MCF 10A (cell line): ENCODE measurements around the gene KIAA1755. TPM values are rescaled to one million over a fixed set of nuclear protein-coding genes. Genes with fewer than 3 reads are reported as not detected.

Source experiments
- BruUV-seq: library from RNA; stranded (reverse); fragments of 400-500 nt; replicated peaks from 2 replicates; lab custom pipeline; 2021; lab: Mats Ljungman, UMichigan
- CTCF ChIA-PET: fragments of 300-600 bp; sonication (Branson Sonifier 250); formaldehyde crosslinking; extraction: SDS; loops from one replicate; lab custom pipeline; 2021; ENCODE audit warnings: antibody characterized with exemption, inconsistent platforms; lab: Yijun Ruan, JAX
- POLR2A ChIA-PET: fragments of 300-600, 350-650 bp; sonication (Branson Sonifier 250); formaldehyde crosslinking; extraction: SDS; loops from one replicate; lab custom pipeline; 2020; ENCODE audit warnings: antibody characterized with exemption, inconsistent platforms; lab: Yijun Ruan, JAX
- DNase-seq: peaks from one replicate; pipeline ENCODE4 v3.0.0-alpha.2; 2018; ENCODE audit not compliant: unreplicated experiment
- H3K27ac Mint-ChIP-seq: one replicate; pipeline ENCODE4 v1.8.0; 2022; ENCODE audit warnings: mild to moderate bottlenecking, low read depth, mixed read lengths; ENCODE audit not compliant: unreplicated experiment
- H3K27me3 Mint-ChIP-seq: one replicate; pipeline ENCODE4 v1.8.0; 2022; ENCODE audit warnings: mixed read lengths; ENCODE audit not compliant: insufficient read depth, unreplicated experiment
- H3K36me3 Mint-ChIP-seq: one replicate; pipeline ENCODE4 v1.8.0; 2022; ENCODE audit warnings: mild to moderate bottlenecking, moderate library complexity, mixed read lengths; ENCODE audit not compliant: insufficient read depth, unreplicated experiment
- H3K4me1 Mint-ChIP-seq: one replicate; pipeline ENCODE4 v1.8.0; 2022; ENCODE audit warnings: mixed read lengths; ENCODE audit not compliant: insufficient read depth, unreplicated experiment
- H3K4me3 Mint-ChIP-seq: one replicate; pipeline ENCODE4 v1.8.0; 2022; ENCODE audit warnings: mild to moderate bottlenecking, moderate library complexity, mixed read lengths; ENCODE audit not compliant: unreplicated experiment
- H3K9me3 Mint-ChIP-seq: one replicate; pipeline ENCODE4 v1.8.0; 2022; ENCODE audit warnings: mixed read lengths; ENCODE audit not compliant: unreplicated experiment
- intact Hi-C: fragments of 100-400 bp; cut with micrococcal nuclease; formaldehyde crosslinking; loops from 2 replicates; pipeline ENCODE4 v1.14.1; 2022
- total RNA-seq: library from RNA; stranded (reverse); gene quantifications from 2 replicates; pipeline ENCODE4 v1.2.3, GENCODE V29; 2022
- TF ChIP-seq, protein P1 (sequence below): fragments of 200-600 bp; IDR thresholded peaks from one replicate; pipeline ENCODE4 v1.8.0; 2022; ENCODE audit warnings: antibody characterized with exemption, mild to moderate bottlenecking; ENCODE audit not compliant: unreplicated experiment

KIAA1755 gene
- total RNA-seq, 1 experiment from 2014 or later: not detected

- no peak within 1 kb of the TSS for H3K27ac Mint-ChIP-seq
- no peak for DNase-seq
- no peak within 1 kb of the TSS for H3K4me3 Mint-ChIP-seq
- H3K9me3 Mint-ChIP-seq: no peaks in the 10 kb centered on the region
- H3K36me3 Mint-ChIP-seq: no peaks in the 10 kb centered on the region
- BruUV-seq: no TSS peak
- intact Hi-C loops: loop anchor here (2.0 kb wide), 1 partner anchor 231 kb away; no protein-coding TSS in a partner anchor
- TF ChIP-seq, protein P1, sequence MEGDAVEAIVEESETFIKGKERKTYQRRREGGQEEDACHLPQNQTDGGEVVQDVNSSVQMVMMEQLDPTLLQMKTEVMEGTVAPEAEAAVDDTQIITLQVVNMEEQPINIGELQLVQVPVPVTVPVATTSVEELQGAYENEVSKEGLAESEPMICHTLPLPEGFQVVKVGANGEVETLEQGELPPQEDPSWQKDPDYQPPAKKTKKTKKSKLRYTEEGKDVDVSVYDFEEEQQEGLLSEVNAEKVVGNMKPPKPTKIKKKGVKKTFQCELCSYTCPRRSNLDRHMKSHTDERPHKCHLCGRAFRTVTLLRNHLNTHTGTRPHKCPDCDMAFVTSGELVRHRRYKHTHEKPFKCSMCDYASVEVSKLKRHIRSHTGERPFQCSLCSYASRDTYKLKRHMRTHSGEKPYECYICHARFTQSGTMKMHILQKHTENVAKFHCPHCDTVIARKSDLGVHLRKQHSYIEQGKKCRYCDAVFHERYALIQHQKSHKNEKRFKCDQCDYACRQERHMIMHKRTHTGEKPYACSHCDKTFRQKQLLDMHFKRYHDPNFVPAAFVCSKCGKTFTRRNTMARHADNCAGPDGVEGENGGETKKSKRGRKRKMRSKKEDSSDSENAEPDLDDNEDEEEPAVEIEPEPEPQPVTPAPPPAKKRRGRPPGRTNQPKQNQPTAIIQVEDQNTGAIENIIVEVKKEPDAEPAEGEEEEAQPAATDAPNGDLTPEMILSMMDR: no peak
- ChIA-PET POLR2A (interaction anchor here (1.1 kb wide), 1 partner anchor 215 kb away, joined by 3 read pairs; no protein-coding TSS in a partner anchor), CTCF (interaction anchor here (1.0 to 1.1 kb wide), 2 partner anchors 18 to 523 kb away, joined by 3 read pairs; no protein-coding TSS in a partner anchor)
- no peaks in the 10 kb centered on the region for H3K4me1 Mint-ChIP-seq
- H3K27me3 Mint-ChIP-seq: peaks cover 37% of the 10 kb centered on the region
Measured at GRCh38 chr20:38303908-38304379, 43.4 kb upstream of the KIAA1755 start, which contains the start of gene BPI. Gene BPI (plus strand): TSS chr20:38304156. CDS start chr20:38304224, 68 bp downstream.

GRCh38 chr20:38302786-38303185 lies 42.3 kb upstream of the KIAA1755 start:
- H3K4me1 Mint-ChIP-seq: no peaks in the 10 kb centered on the region
- TF ChIP-seq, protein P1: no peak
- H3K27ac Mint-ChIP-seq: no peak overlapping the region
- intact Hi-C loops: no loop called here
- no TSS peak for BruUV-seq
- CTCF ChIA-PET: interaction anchor here (2.0 kb wide), 1 partner anchor 81 kb away, joined by 7 read pairs; no protein-coding TSS in a partner anchor
- H3K27me3 Mint-ChIP-seq: peaks cover 37% of the 10 kb centered on the region
- no peaks in the 10 kb centered on the region for H3K9me3 Mint-ChIP-seq
- no peaks in the 10 kb centered on the region for H3K36me3 Mint-ChIP-seq
- POLR2A ChIA-PET: no interaction called here
- DNase-seq: no peak
- no peak overlapping the region for H3K4me3 Mint-ChIP-seq

DNA sequence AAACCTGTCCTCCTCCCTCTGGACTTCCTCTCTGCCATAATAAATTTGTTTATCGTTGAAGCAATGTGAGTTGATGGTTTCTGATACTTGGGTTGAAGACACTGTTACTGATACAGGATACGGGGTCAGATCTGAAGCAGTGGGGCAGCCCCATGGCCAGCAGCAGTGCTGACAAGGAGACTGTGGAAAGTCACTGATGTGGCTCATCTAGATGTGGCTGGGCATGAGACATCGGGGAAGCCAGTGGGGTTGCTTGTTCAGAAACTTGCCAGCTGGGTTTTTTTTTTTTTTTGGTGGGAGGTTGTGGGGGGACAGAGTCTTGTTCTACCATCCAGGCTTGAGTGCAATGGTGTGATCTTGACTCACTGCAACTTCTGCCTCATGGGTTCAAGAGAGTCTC lies 40.8 kb upstream of the KIAA1755 start:
- no peak overlapping the region for H3K27ac Mint-ChIP-seq
- intact Hi-C loops: no loop called here
- TF ChIP-seq, protein P1: no peak
- no peak for DNase-seq
- no TSS peak for BruUV-seq
- H3K4me3 Mint-ChIP-seq: no peak overlapping the region
- H3K4me1 Mint-ChIP-seq: no peaks in the 10 kb centered on the region
- CTCF ChIA-PET: interaction anchor here (0.7 to 2.0 kb wide), 3 partner anchors 21 to 80 kb away, joined by 3 to 7 read pairs (median 3); no protein-coding TSS in a partner anchor
- POLR2A ChIA-PET: no interaction called here
- H3K9me3 Mint-ChIP-seq: no peaks in the 10 kb centered on the region
- H3K27me3 Mint-ChIP-seq: peaks cover 37% of the 10 kb centered on the region
- no peaks in the 10 kb centered on the region for H3K36me3 Mint-ChIP-seq

- H3K4me3 Mint-ChIP-seq: no peak overlapping the region
- no peaks in the 10 kb centered on the region for H3K4me1 Mint-ChIP-seq
- ChIA-PET CTCF (interaction anchor here (0.6 to 1.6 kb wide), 6 partner anchors 21 to 736 kb away, joined by 3 to 6 read pairs (median 4); no protein-coding TSS in a partner anchor), POLR2A (no interaction called here)
- BruUV-seq: no TSS peak
- DNase-seq: no peak
- H3K27ac Mint-ChIP-seq: no peak overlapping the region
- H3K9me3 Mint-ChIP-seq: no peaks in the 10 kb centered on the region
- intact Hi-C loops: no loop called here
- H3K27me3 Mint-ChIP-seq: peaks cover 37% of the 10 kb centered on the region
- TF ChIP-seq, protein P1: no peak
- H3K36me3 Mint-ChIP-seq: no peaks in the 10 kb centered on the region
Measured at GRCh38 chr20:38300438-38300837, 39.9 kb upstream of the KIAA1755 start.
